Endothelial cell of umbilical vein (primary cell): ENCODE data around the gene NEMF. TPM values are rescaled to one million over a fixed set of nuclear protein-coding genes. Genes with fewer than 3 reads are reported as not detected.

Experiments used
- BruUV-seq: library from RNA; stranded (reverse); fragments of 400-500 nt; replicated peaks from 2 replicates; lab custom pipeline; 2021; lab: Mats Ljungman, UMichigan
- CTCF ChIA-PET: fragments of 300-600, 350-600 bp; sonication (Branson Sonifier 250); formaldehyde crosslinking; loops from one replicate; lab custom pipeline; 2021; ENCODE audit warnings: antibody characterized with exemption, inconsistent platforms; lab: Charles Lee
- POLR2A ChIA-PET: fragments of 300-600, 350-600 bp; sonication (Branson Sonifier 250); formaldehyde crosslinking; loops from one replicate; lab custom pipeline; 2021; ENCODE audit warnings: antibody characterized with exemption, inconsistent platforms; lab: Charles Lee
- DNase-seq: peaks from one replicate; pipeline ENCODE4 v3.0.0-alpha.2; 2011; ENCODE audit warnings: low read depth, low spot score
- FAIRE-seq: peaks from 2 replicates; lab custom pipeline; 2011; peaks lifted over from hg19 to GRCh38; lab: Jason Lieb, UNC
- H2AFZ ChIP-seq: 2 replicates; pipeline ENCODE4 v1.6.0; 2012; ENCODE audit warnings: low read depth, low read length, control low read depth, inconsistent platforms
- H3K27ac ChIP-seq: 2 replicates; pipeline ENCODE4 v1.5.1; 2011; ENCODE audit warnings: low read depth, mild to moderate bottlenecking, control low read depth, low read length, moderate library complexity; ENCODE audit not compliant: insufficient read depth
- H3K27me3 ChIP-seq, 2 experiments: 2 replicates each; pipeline versions ENCODE4 v1.6.0 to v1.6.1; 2011; ENCODE audit warnings: low read length in 2 of 2, mixed read lengths in 1 of 2; ENCODE audit not compliant: control insufficient read depth in 2 of 2, insufficient read depth in 2 of 2
- H3K36me3 ChIP-seq, 2 experiments: 2 replicates in 1 of 2; 3 replicates in 1 of 2; pipeline ENCODE4 v1.5.1; 2011; ENCODE audit warnings: low read length in 2 of 2, mild to moderate bottlenecking in 1 of 2, moderate library complexity in 1 of 2; ENCODE audit not compliant: control insufficient read depth in 2 of 2, insufficient read depth in 2 of 2; ENCODE audit errors: extremely low read depth in 1 of 2
- H3K4me1 ChIP-seq: 3 replicates; pipeline ENCODE4 v1.5.1; 2011; ENCODE audit warnings: mild to moderate bottlenecking, low read length; ENCODE audit not compliant: control insufficient read depth, insufficient read depth; ENCODE audit errors: extremely low read depth
- H3K4me2 ChIP-seq: 2 replicates; pipeline ENCODE4 v1.6.1; 2011; ENCODE audit warnings: low read length, control low read depth, mixed read lengths; ENCODE audit not compliant: insufficient read depth
- H3K4me3 ChIP-seq, 3 experiments: fragments of 200-600 bp in 1 of 3; sonication (generic), shearing (Covaris generic) in 1 of 3; replicated peaks in 1 of 3; 2 replicates each; pipeline ENCODE4 v1.5.1; 2011 to 2016; ENCODE audit warnings: control low read depth in 3 of 3, low read length in 3 of 3, mild to moderate bottlenecking in 2 of 3, inconsistent platforms in 1 of 3, low read depth in 1 of 3, moderate library complexity in 1 of 3; ENCODE audit not compliant: insufficient read depth in 1 of 3
- H3K79me2 ChIP-seq: 2 replicates; pipeline ENCODE4 v1.6.0; 2012; ENCODE audit warnings: low read length, inconsistent platforms; ENCODE audit not compliant: control insufficient read depth, insufficient read depth
- H3K9ac ChIP-seq: replicated peaks from 2 replicates; pipeline ENCODE3; 2011; ENCODE audit warnings: low read length, control low read depth; ENCODE audit not compliant: insufficient read depth; ENCODE audit errors: extremely low read depth
- H3K9me1 ChIP-seq: replicated peaks from 3 replicates; pipeline ENCODE4 v1.6.0; 2011; ENCODE audit warnings: mild to moderate bottlenecking, low read length; ENCODE audit not compliant: control insufficient read depth, insufficient read depth; ENCODE audit errors: extremely low read depth
- H3K9me3 ChIP-seq: replicated peaks from 2 replicates; pipeline ENCODE4 v1.5.1; 2012; ENCODE audit warnings: low read length, inconsistent platforms; ENCODE audit not compliant: control insufficient read depth, insufficient read depth
- H4K20me1 ChIP-seq: replicated peaks from 2 replicates; pipeline ENCODE3; 2011; ENCODE audit warnings: mild to moderate bottlenecking, low read length; ENCODE audit not compliant: control insufficient read depth, insufficient read depth; ENCODE audit errors: extremely low read depth
- EZH2 ChIP-seq: IDR thresholded peaks from 2 replicates; pipeline ENCODE4 v1.6.1; 2012; ENCODE audit warnings: borderline replicate concordance, low read depth, mild to moderate bottlenecking, moderate library complexity, low read length, inconsistent platforms; ENCODE audit not compliant: severe bottlenecking
- GATA2 ChIP-seq: IDR thresholded peaks from 2 replicates; pipeline ENCODE4 v1.7.0; 2011; ENCODE audit warnings: low read depth, mild to moderate bottlenecking, moderate library complexity, mixed read lengths, low read length; ENCODE audit not compliant: insufficient read length, insufficient read depth
- JUN ChIP-seq: IDR thresholded peaks from 2 replicates; pipeline ENCODE4 v1.6.1; 2011; ENCODE audit warnings: borderline replicate concordance, low read depth; ENCODE audit not compliant: insufficient read length, insufficient read depth
- MAX ChIP-seq: IDR thresholded peaks from 2 replicates; pipeline ENCODE4 v1.6.1; 2011; ENCODE audit not compliant: insufficient read depth, insufficient read length
- MYC ChIP-seq: IDR thresholded peaks from one replicate; pipeline ENCODE4 v1.6.1; 2011; ENCODE audit warnings: mild to moderate bottlenecking, low read depth, low read length
- POLR2A ChIP-seq: IDR thresholded peaks from 2 replicates; pipeline ENCODE4 v1.6.1; 2012; ENCODE audit warnings: low read depth, mild to moderate bottlenecking, control low read depth, low read length
- dilution Hi-C: fragments of 300-500 bp; cut with MboI; formaldehyde crosslinking; loops from one replicate; pipeline ENCODE4 v1.15.0; 2019; ENCODE audit warnings: low sequenced_read_pairs; ENCODE audit not compliant: extremely low pct_ligation_motif_present
- intact Hi-C: fragments of 100-400 bp; cut with micrococcal nuclease; formaldehyde crosslinking; loops from one replicate; pipeline ENCODE4 v1.10.0; 2022
- polyA plus RNA-seq, 4 experiments: library from polyadenylated mRNA; depleted of rRNA in 3 of 4; stranded (reverse) in 3 of 4; unstranded in 1 of 4; fragments of >200 nt; gene quantifications; 2 replicates each; pipeline versions ENCODE4 v1.2.1 to v1.2.3, GENCODE V29; 2011 to 2012; ENCODE audit warnings: missing spikeins in 1 of 4
- total RNA-seq: library from RNA; stranded (reverse); gene quantifications from 2 replicates; pipeline ENCODE4 v1.2.3, GENCODE V29; 2021

Gene NEMF
- total and polyA plus RNA-seq, 2 donors (not counting 3 experiments of a cell fraction or from before 2014, with no cell fraction given), result 12.2 to 71.4 TPM

DNA sequence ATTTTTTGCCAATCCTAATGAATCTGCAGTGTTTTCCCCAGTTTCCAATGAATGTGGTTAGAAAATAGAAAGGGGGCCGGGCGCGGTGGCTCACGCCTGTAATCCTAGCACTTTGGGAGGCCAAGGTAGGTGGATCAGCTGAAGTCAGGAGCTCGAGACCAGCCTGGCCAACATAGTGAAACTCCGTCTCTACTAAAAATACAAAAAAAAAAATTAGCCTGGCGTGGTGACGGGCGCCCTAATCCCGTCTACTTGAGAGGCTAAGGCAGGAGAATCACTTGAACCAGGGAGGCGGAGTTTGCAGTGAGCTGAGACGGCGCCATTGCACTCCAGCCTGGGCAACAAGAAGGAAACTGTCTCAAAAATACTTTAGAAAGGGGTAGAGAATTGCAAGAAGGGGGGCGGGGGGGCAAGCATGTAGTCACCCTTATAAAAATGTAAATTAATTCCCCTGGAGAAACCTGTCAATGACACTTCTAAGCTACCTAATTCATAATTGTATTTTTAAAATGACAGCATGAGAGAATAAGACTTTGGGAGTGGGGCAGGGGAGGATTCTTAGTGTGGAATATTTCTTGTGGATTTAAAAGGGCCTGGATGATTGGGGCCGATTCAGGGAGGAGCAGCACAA, 82.9 kb downstream of the NEMF start:
- intact Hi-C loops (loop anchor here (5.0 kb wide), 1 partner anchor 763 kb away; the partner anchor contains the start of gene MAP4K5), dilution Hi-C loops (no loop called here)
- no peak overlapping the region for H2AFZ ChIP-seq
- ChIA-PET CTCF (interaction anchor here (3.6 kb wide), 1 partner anchor 135 kb away, joined by 49 read pairs; the partner anchor contains the start of gene DNAAF2), POLR2A (interaction anchor here (2.4 kb wide), 1 partner anchor 149 kb away, joined by 11 read pairs; the partner anchor contains the start of genes MGAT2 and RPL36AL)
- peaks cover 10% of the 10 kb centered on the region for H3K79me2 ChIP-seq
- peak overlapping the region; percentile 91 for H3K9ac ChIP-seq
- H3K27me3 ChIP-seq, result no peaks in the 10 kb centered on the region
- H3K27ac ChIP-seq, result peak overlapping the region; percentile 86
- no peaks in the 10 kb centered on the region for H3K36me3 ChIP-seq
- no TSS peak for BruUV-seq
- H3K4me2 ChIP-seq, result peak overlapping the region; percentile 82
- DNase-seq (no peak), FAIRE-seq (no peak)
- no peaks in the 10 kb centered on the region for H3K9me3 ChIP-seq
- peak overlapping the region in 1 of 3 experiments; percentile 69 for H3K4me3 ChIP-seq
- H3K4me1 ChIP-seq, result peaks cover 16% of the 10 kb centered on the region
- no peaks in the 10 kb centered on the region for H3K9me1 ChIP-seq
- no peaks in the 10 kb centered on the region for H4K20me1 ChIP-seq
- TF ChIP-seq MAX (no peak), POLR2A (peak; percentile 45), JUN (no peak), MYC (no peak), GATA2 (no peak), EZH2 (no peak)
